Mucosa of descending colon (tissue), 3 donors: ENCODE measurements around the gene ARMH4. TPM values are rescaled to one million over a fixed set of nuclear protein-coding genes. Genes with fewer than 3 reads are reported as not detected.

ENCODE experiments used
- ATAC-seq: fragments of 200-7000 bp; cut with Tn5 transposase; one replicate; pipeline ENCODE4 v1.9.1; 2020; ENCODE audit warnings: mild to moderate bottlenecking, moderate library complexity
- DNase-seq, 3 donors: peaks; one replicate each; pipeline ENCODE4 v3.0.0-alpha.2; 2020
- H3K36me3 ChIP-seq: fragments of 200-600 bp; one replicate; pipeline ENCODE4 v1.8.0; 2021; ENCODE audit warnings: low read depth, mild to moderate bottlenecking
- H3K4me1 ChIP-seq: fragments of 200-600 bp; one replicate; pipeline ENCODE4 v1.8.0; 2021; ENCODE audit warnings: low read depth, mild to moderate bottlenecking
- H3K4me3 ChIP-seq: fragments of 200-600 bp; one replicate; pipeline ENCODE4 v1.8.0; 2021; ENCODE audit warnings: mild to moderate bottlenecking
- H3K9me3 ChIP-seq: fragments of 200-600 bp; one replicate; pipeline ENCODE4 v1.8.0; 2021; ENCODE audit warnings: mild to moderate bottlenecking
- intact Hi-C, 2 donors: fragments of 100-400 bp; cut with DNase I in 1 of 2; cut with micrococcal nuclease in 1 of 2; formaldehyde crosslinking; loops; one replicate each; pipeline versions ENCODE4 v1.11.0 to v1.11.1; 2022; cut with DNase I, micrococcal nuclease
- total RNA-seq, 3 donors: library from RNA; stranded (reverse); fragmentation: NEBNext Ultra II Directional in 2 of 3; extraction: Animal tissue kit (Norgen Biotek cat#: 25700) in 2 of 3; gene quantifications; one replicate each; pipeline versions ENCODE4 v1.2.1 to v1.2.4, GENCODE V29; 2021 to 2023
- TF ChIP-seq, protein P1 (sequence below): fragments of 200-600 bp; IDR thresholded peaks from one replicate; pipeline ENCODE4 v1.8.0; 2022; ENCODE audit warnings: antibody characterized with exemption, mild to moderate bottlenecking
- donor health status: DM: no; HTN: no; CAD: no; lungs with moderate emphysema.
- donor health status: DM: no; HTN: no; CAD: no.
- donor health status: DM: no; HTN: yes; CAD: no.

ARMH4 gene
- total RNA-seq, 3 donors from 2014 or later, result 1.3 to 6.9 (median 3.5) TPM

DNA sequence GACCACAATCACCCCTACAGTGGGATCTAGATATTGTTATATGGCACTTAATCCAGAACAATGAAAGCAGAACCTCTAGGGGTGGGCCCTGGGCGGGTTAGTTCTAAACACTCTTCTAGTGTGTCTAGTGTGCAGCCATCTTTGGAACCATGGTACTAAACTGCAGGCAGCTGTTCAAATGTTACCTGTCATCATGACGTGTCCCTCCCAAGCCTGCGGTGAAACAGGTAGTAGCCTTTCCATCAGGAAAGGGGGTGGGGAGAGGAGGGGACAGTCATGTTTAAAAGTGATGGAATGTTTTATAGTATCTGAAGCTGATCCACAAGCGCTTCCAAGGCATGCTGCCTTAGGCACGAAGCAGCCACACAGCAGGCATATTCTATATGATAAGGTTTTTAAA is 163.6 kb downstream of the ARMH4 start:
- ATAC-seq (no peak), DNase-seq (no peak)
- intact Hi-C loops, result no loop called here
- Histone ChIP-seq H3K4me1 (no peaks in the 10 kb centered on the region), H3K4me3 (no peak overlapping the region), H3K9me3 (no peaks in the 10 kb centered on the region), H3K36me3 (no peaks in the 10 kb centered on the region)
- TF ChIP-seq, protein P1, sequence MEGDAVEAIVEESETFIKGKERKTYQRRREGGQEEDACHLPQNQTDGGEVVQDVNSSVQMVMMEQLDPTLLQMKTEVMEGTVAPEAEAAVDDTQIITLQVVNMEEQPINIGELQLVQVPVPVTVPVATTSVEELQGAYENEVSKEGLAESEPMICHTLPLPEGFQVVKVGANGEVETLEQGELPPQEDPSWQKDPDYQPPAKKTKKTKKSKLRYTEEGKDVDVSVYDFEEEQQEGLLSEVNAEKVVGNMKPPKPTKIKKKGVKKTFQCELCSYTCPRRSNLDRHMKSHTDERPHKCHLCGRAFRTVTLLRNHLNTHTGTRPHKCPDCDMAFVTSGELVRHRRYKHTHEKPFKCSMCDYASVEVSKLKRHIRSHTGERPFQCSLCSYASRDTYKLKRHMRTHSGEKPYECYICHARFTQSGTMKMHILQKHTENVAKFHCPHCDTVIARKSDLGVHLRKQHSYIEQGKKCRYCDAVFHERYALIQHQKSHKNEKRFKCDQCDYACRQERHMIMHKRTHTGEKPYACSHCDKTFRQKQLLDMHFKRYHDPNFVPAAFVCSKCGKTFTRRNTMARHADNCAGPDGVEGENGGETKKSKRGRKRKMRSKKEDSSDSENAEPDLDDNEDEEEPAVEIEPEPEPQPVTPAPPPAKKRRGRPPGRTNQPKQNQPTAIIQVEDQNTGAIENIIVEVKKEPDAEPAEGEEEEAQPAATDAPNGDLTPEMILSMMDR, result no peak

DNA sequence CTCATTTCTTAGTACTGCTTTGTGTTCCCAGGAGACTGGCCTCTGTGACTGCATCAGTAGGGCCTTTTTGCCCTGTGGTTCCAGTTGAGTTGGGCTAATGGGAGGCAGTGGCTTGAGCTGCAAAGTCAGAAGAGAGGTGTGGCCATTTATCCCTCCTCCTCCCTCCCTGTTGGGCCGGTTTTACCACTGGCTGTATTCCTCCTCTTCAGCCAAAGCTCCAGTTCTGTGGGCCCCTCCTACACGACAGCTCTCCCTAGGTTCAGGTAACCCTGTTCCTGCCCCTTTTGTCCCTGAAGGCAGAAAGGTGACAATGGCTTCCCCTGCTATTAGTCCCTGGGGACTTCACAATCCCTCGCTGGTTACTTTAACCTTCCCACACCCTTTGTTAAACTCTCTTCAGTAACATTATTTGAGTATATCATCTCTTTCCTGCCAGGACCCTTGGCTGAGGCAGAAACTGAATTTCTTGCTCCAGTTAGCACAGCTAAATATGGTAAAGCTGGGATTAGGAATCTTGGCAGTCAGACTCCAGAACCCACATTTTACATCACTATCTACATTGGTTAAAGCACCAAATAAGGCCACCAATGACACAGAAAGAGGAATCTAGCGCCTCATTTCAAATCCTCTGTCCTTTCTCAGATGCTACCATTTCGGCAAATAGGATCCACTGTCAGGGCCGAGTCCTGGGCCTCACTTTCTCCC is 164.3 kb downstream of the ARMH4 start:
- TF ChIP-seq, protein P1, result no peak
- Histone ChIP-seq H3K36me3 (no peaks in the 10 kb centered on the region), H3K4me1 (no peaks in the 10 kb centered on the region), H3K4me3 (no peak overlapping the region), H3K9me3 (no peaks in the 10 kb centered on the region)
- intact Hi-C loops, result no loop called here
- DNase-seq (no peak), ATAC-seq (no peak)

DNA sequence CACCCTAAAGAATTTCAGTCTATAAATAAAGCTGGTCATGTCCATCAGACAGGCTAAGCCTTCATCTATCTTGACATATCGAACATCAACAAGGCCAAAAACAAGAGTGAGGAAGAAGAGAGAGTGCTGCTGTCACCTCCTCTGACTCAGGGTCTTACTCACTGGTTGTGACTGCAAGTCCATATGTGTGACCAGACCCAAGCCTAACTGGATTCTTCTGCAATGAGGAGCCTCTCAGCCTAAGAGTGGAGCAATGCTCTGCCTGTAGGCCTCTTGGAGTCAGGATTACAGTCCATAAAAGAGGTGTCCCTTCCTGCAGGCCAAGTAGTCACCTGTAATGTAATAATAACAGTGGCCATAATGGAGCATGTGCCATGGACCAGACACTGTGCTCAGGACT is 165.0 kb downstream of the ARMH4 start:
- no peak for DNase-seq
- Histone ChIP-seq H3K36me3 (no peaks in the 10 kb centered on the region), H3K4me1 (no peaks in the 10 kb centered on the region), H3K9me3 (no peaks in the 10 kb centered on the region), H3K4me3 (no peak overlapping the region)
- ATAC-seq, result no peak
- TF ChIP-seq, protein P1, result no peak
- intact Hi-C loops, result no loop called here

DNA sequence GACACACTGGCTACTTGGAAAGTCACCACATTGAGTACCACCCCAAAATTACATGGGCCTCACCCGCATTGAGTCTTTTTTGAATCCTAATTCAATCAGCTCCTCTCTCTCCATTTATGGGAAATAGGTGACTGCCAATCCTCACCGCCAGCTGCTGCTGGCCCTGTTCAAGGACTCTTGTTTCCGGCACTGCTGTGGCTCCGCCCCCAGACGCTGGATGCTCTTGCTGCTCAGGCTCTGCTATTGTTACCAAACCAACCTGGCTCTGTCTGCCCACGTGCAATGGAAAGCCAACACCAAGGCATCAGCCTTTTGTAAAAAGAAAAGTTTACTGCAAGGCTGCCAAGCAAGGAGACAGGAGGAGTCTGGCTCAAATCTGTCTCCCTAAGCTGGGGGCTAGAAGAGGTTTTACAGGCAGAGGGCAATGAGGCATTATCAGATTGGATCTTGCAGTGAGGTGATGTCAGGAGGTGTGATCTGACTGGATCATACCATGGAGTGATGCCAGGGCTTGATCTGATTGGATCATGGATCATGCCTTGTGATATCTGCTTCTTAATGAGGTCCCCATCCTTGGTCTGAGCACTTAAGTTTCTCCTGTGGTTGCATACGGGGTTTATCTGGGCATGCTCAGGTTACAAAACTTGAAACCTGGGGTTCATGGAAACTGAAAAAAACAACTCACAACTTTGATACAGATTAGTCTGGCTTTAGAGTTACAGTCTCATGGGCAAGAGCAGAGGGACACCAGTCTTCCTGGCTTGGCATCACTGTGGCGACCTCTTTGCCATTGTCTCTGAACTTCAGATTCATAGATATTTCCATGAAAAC is 169.0 kb downstream of the ARMH4 start:
- ATAC-seq (no peak), DNase-seq (peak in 2 of 3 donors; percentile 11 to 52)
- no peaks in the 10 kb centered on the region for H3K4me1 ChIP-seq
- no peaks in the 10 kb centered on the region for H3K9me3 ChIP-seq
- intact Hi-C loops, result no loop called here
- TF ChIP-seq, protein P1, result no peak
- H3K4me3 ChIP-seq, result no peak overlapping the region
- no peaks in the 10 kb centered on the region for H3K36me3 ChIP-seq

DNA sequence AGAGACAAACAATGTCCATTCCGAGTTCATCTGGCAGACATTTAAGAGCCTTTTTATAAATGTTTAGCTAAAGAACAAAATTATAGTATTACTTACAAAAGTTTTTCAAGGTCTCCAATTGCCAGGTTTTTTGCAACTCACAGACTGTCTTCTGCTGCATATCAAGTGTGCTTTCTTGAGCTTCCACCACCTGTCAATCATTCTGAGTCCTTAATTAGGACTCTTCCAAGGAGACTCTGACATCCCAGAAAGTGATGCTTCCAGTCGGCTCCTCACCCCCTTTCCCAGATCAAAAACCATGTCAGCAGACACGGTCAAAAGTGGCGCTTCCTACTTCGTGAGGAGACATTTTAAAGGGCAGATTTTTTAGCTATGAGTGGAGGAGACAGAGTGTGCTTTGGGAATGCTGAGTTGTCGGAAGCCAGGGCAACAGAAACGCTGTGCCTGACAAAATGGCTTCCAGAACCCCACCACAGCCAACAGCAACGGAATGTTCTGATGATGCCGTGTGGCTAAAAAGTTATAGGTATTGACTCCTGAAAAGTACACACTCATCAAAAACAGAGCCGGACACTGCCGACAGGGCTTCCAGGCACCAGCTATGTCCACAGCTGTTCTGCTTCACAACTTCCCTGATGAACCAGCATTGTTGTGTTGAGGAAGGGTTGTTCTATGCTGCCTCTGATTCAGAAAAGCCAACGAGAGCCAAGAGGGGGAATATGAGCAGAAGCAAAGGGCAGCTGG is 170.0 kb downstream of the ARMH4 start:
- Histone ChIP-seq H3K9me3 (no peaks in the 10 kb centered on the region), H3K4me1 (no peaks in the 10 kb centered on the region), H3K36me3 (no peaks in the 10 kb centered on the region), H3K4me3 (no peak overlapping the region)
- DNase-seq (no peak), ATAC-seq (no peak)
- TF ChIP-seq, protein P1, result no peak
- intact Hi-C loops, result no loop called here
